Colon (tissue), 2 donors: ENCODE measurements around the gene ZBTB44.
A peak's percentile ranks its signal among the peaks of the same experiment; 100 is the strongest.

Experiments
- FAIRE-seq: peaks from 2 replicates; lab custom pipeline; 2012; peaks lifted over from hg19 to GRCh38; lab: Jason Lieb, UNC
- donor health status: control.
- donor health status: control.

ZBTB44 gene

GRCh38 chr11:130199792-130200191, 114.9 kb downstream of the ZBTB44 start:
- FAIRE-seq = no peak

- no peak for FAIRE-seq
Measured at GRCh38 chr11:130198964-130199363, 115.8 kb downstream of the ZBTB44 start.

GRCh38 chr11:130198292-130198691, 116.4 kb downstream of the ZBTB44 start:
- no peak for FAIRE-seq

GRCh38 chr11:130197386-130198035, 117.2 kb downstream of the ZBTB44 start:
- FAIRE-seq = no peak

GRCh38 chr11:130194241-130195023, 120.3 kb downstream of the ZBTB44 start:
- no peak for FAIRE-seq

GRCh38 chr11:130193551-130193950, 121.2 kb downstream of the ZBTB44 start:
- FAIRE-seq = peak; percentile 92

GRCh38 chr11:130192845-130193267, 121.9 kb downstream of the ZBTB44 start:
- FAIRE-seq = no peak

- no peak for FAIRE-seq
Measured at GRCh38 chr11:130191896-130192295, 122.8 kb downstream of the ZBTB44 start.

GRCh38 chr11:130190371-130190881, 124.3 kb downstream of the ZBTB44 start:
- FAIRE-seq = no peak

- FAIRE-seq = no peak
Measured at GRCh38 chr11:130189492-130190210, 125.1 kb downstream of the ZBTB44 start.

- no peak for FAIRE-seq
Measured at GRCh38 chr11:130188585-130189347, 126.0 kb downstream of the ZBTB44 start.

- no peak for FAIRE-seq
Measured at GRCh38 chr11:130188047-130188446, 126.7 kb downstream of the ZBTB44 start.

- FAIRE-seq = no peak
Measured at GRCh38 chr11:130187096-130187495, 127.6 kb downstream of the ZBTB44 start.

- FAIRE-seq = no peak
Measured at GRCh38 chr11:130183878-130184610, 130.7 kb downstream of the ZBTB44 start.

GRCh38 chr11:130181295-130182272, 133.1 kb downstream of the ZBTB44 start:
- no peak for FAIRE-seq

GRCh38 chr11:130180896-130181294, 133.8 kb downstream of the ZBTB44 start:
- FAIRE-seq = no peak

GRCh38 chr11:130180491-130180890, 134.2 kb downstream of the ZBTB44 start:
- FAIRE-seq = no peak

GRCh38 chr11:130179396-130180306, 135.1 kb downstream of the ZBTB44 start:
- FAIRE-seq = no peak
